ENCODE data around the gene TRPM5. TPM values are rescaled to one million over a fixed set of nuclear protein-coding genes. Genes with fewer than 3 reads are reported as not detected.
A peak's percentile ranks its signal among the peaks of the same experiment; 100 is the strongest.

Gene TRPM5
- total and polyA plus RNA-seq, 8 donors, result 0.15 to 11.6 (median 0.45) TPM; not detected in 1

- peak overlapping the region; percentile 61 to 97 (median 89) for H3K4me3 ChIP-seq
- peaks cover 18 to 36% (median 34%) of the 10 kb centered on the region in 4 donors for H3K4me1 ChIP-seq
- TF ChIP-seq POLR2AphosphoS5 (IDR thresholded peaks at IDR 0.05), result no peak
- TF ChIP-seq POLR2A (IDR thresholded peaks at IDR 0.05), result peak in 1 of 4 donors; percentile 30
- H3K27me3 ChIP-seq, result no peaks in the 10 kb centered on the region
- intact Hi-C loops (cut with DNase I; ENCODE audit: low total_unique reads), result no loop called here
- no peak for DNase-seq
- WGBS, 5 donors, result 0 to 1% (median 1%) methylated on average over 39 to 55 of the region's 55 CpGs
- H3K9me3 ChIP-seq, result no peaks in the 10 kb centered on the region
- H3K27ac ChIP-seq, result peak overlapping the region; percentile 83 to 100 (median 93)
- H3K36me3 ChIP-seq, result peaks cover 34 to 61% (median 55%) of the 10 kb centered on the region in 4 donors
These were observed 43.4 kb downstream of the TRPM5 start for GRCh38 chr11:2400762-2401435.

- H3K27me3 ChIP-seq, result no peaks in the 10 kb centered on the region
- TF ChIP-seq CTCF (IDR thresholded peaks at IDR 0.05) (peak in 6 of 7 experiments; percentile 44 to 100 (median 96)), EP300 (IDR thresholded peaks at IDR 0.05) (peak; percentile 93), POLR2A (IDR thresholded peaks at IDR 0.05) (peak in 2 of 4 donors; percentile 76 to 92), POLR2AphosphoS5 (IDR thresholded peaks at IDR 0.05) (peak; percentile 95 to 99 (median 99))
- peak; percentile 100 for DNase-seq
- no peaks in the 10 kb centered on the region for H3K9me3 ChIP-seq
- peak within 1 kb of the TSS; percentile 78 to 97 (median 89) for H3K4me3 ChIP-seq
- H3K36me3 ChIP-seq, result peaks cover 41 to 68% (median 62%) of the 10 kb centered on the region in 4 donors
- peaks cover 18 to 36% (median 34%) of the 10 kb centered on the region in 4 donors for H3K4me1 ChIP-seq
- H3K27ac ChIP-seq, result peak within 1 kb of the TSS; percentile 93 to 100 (median 99)
- intact Hi-C loops (cut with DNase I; ENCODE audit: low total_unique reads), result no loop called here
- 0 to 1% (median 0%) methylated on average over 36 to 66 of the region's 66 CpGs for WGBS, 5 donors
These were observed 44.1 kb downstream of the TRPM5 start, which contains the start of gene TSSC4 for GRCh38 chr11:2400069-2400761. Gene TSSC4, plus strand, starts transcription at chr11:2400750. Its CDS starts 1,884 bp downstream, at chr11:2402634.

GRCh38 chr11:2399488-2400068 lies 44.7 kb downstream of the TRPM5 start:
- 9 to 17% (median 9%) methylated on average over 6 to 23 of the region's 23 CpGs for WGBS, 5 donors
- Histone ChIP-seq H3K4me3 (peak overlapping the region; percentile 63 to 97 (median 76)), H3K4me1 (peaks cover 18 to 40% (median 34%) of the 10 kb centered on the region in 4 donors), H3K27me3 (no peaks in the 10 kb centered on the region), H3K36me3 (peaks cover 48 to 73% (median 68%) of the 10 kb centered on the region in 4 donors), H3K27ac (peak overlapping the region; percentile 93 to 100 (median 99)), H3K9me3 (no peaks in the 10 kb centered on the region)
- peak in 1 of 2 donors; percentile 37 for DNase-seq
- intact Hi-C loops (cut with DNase I; ENCODE audit: low total_unique reads), result no loop called here
- TF ChIP-seq POLR2AphosphoS5 (IDR thresholded peaks at IDR 0.05) (no peak), EP300 (IDR thresholded peaks at IDR 0.05) (no peak), CTCF (IDR thresholded peaks at IDR 0.05) (no peak), POLR2A (IDR thresholded peaks at IDR 0.05) (no peak)

- peak overlapping the region; percentile 63 to 97 (median 76) for H3K4me3 ChIP-seq
- no peak for DNase-seq
- H3K27me3 ChIP-seq, result no peaks in the 10 kb centered on the region
- H3K4me1 ChIP-seq, result peaks cover 18 to 46% (median 38%) of the 10 kb centered on the region in 4 donors
- WGBS, 5 donors, result 44 to 74% (median 48%) methylated on average over 7 of the region's 7 CpGs
- no peaks in the 10 kb centered on the region for H3K9me3 ChIP-seq
- peak overlapping the region; percentile 93 to 100 (median 99) for H3K27ac ChIP-seq
- intact Hi-C loops (cut with DNase I; ENCODE audit: low total_unique reads), result no loop called here
- peaks cover 51 to 73% (median 68%) of the 10 kb centered on the region in 4 donors for H3K36me3 ChIP-seq
- no peak for TF ChIP-seq EP300 (IDR thresholded peaks at IDR 0.05)
- no peak for TF ChIP-seq POLR2A (IDR thresholded peaks at IDR 0.05)
- no peak for TF ChIP-seq POLR2AphosphoS5 (IDR thresholded peaks at IDR 0.05)
- TF ChIP-seq CTCF (IDR thresholded peaks at IDR 0.05), result no peak
These were observed 45.5 kb downstream of the TRPM5 start for GRCh38 chr11:2398664-2399355.

All from stomach (tissue), 9 donors.